Uterus (tissue), 4 donors: ENCODE measurements around the gene ACSF3. TPM values are rescaled to one million over a fixed set of nuclear protein-coding genes. Genes with fewer than 3 reads are reported as not detected.

ENCODE experiments used
- DNase-seq, 2 donors: peaks; one replicate each; pipeline ENCODE4 v3.0.0-alpha.2; 2019 to 2020
- H3K27ac ChIP-seq, 2 donors: fragments of 200-600 bp; sonication (generic); 1 replicate in 1 of 2; 2 replicates in 1 of 2; pipeline ENCODE4 v1.5.1; 2016 to 2018
- H3K27me3 ChIP-seq, 2 donors: fragments of 200-600 bp; sonication (generic); one replicate each; pipeline ENCODE4 v1.5.1; 2018 to 2019; ENCODE audit warnings: control low read depth in 1 of 2
- H3K36me3 ChIP-seq, 2 donors: fragments of 200-600 bp; sonication (generic); one replicate each; pipeline ENCODE4 v1.5.1; 2019; ENCODE audit warnings: control low read depth in 1 of 2
- H3K4me1 ChIP-seq, 2 donors: fragments of 200-600 bp; sonication (generic); one replicate each; pipeline ENCODE4 v1.5.1; 2018 to 2019; ENCODE audit warnings: control low read depth in 1 of 2
- H3K4me3 ChIP-seq, 2 donors: fragments of 200-600 bp; sonication (generic); 1 replicate in 1 of 2; 2 replicates in 1 of 2; pipeline ENCODE4 v1.5.1; 2018 to 2019; ENCODE audit warnings: mild to moderate bottlenecking in 1 of 2
- H3K9me3 ChIP-seq, 2 donors: fragments of 200-600 bp; sonication (generic); one replicate each; pipeline ENCODE4 v1.5.1; 2019; ENCODE audit warnings: control low read depth in 1 of 2
- POLR2A ChIP-seq, 2 donors: fragments of 450-650 bp; IDR thresholded peaks; one replicate each; pipeline ENCODE4 v1.6.1; 2016; ENCODE audit warnings: antibody characterized with exemption in 2 of 2, mild to moderate bottlenecking in 1 of 2, moderate library complexity in 1 of 2
- intact Hi-C: fragments of 100-400 bp; cut with DNase I; formaldehyde crosslinking; loops from one replicate; pipeline ENCODE4 v1.15.1; 2023; ENCODE audit warnings: low total_unique reads
- total RNA-seq, 4 donors: library from RNA; depleted of rRNA in 3 of 4; stranded (reverse); fragments of >200 nt in 3 of 4; gene quantifications; one replicate each; pipeline versions ENCODE4 v1.1.0 to v1.2.4, GENCODE V29; 2014 to 2023
- TF ChIP-seq, protein P1 (sequence below), 4 experiments: fragments of 200-600 bp in 2 of 4; fragments of 450-650 bp in 2 of 4; sonication (generic) in 2 of 4; IDR thresholded peaks; one replicate each; pipeline ENCODE4 v1.5.1; 2016 to 2019; ENCODE audit warnings: antibody characterized with exemption in 4 of 4, mild to moderate bottlenecking in 2 of 4, moderate library complexity in 1 of 4
- donor health status: DM: yes; HTN: yes; CAD: no.

The ACSF3 gene
- total RNA-seq, 4 donors from 2014 or later = 7.4 to 39.0 (median 18.2) TPM

- H3K27ac ChIP-seq = no peak overlapping the region
- H3K4me1 ChIP-seq = no peaks in the 10 kb centered on the region
- H3K36me3 ChIP-seq = no peaks in the 10 kb centered on the region
- no peak for DNase-seq
- intact Hi-C loops = no loop called here
- H3K4me3 ChIP-seq = no peak overlapping the region
- TF ChIP-seq, protein P1, sequence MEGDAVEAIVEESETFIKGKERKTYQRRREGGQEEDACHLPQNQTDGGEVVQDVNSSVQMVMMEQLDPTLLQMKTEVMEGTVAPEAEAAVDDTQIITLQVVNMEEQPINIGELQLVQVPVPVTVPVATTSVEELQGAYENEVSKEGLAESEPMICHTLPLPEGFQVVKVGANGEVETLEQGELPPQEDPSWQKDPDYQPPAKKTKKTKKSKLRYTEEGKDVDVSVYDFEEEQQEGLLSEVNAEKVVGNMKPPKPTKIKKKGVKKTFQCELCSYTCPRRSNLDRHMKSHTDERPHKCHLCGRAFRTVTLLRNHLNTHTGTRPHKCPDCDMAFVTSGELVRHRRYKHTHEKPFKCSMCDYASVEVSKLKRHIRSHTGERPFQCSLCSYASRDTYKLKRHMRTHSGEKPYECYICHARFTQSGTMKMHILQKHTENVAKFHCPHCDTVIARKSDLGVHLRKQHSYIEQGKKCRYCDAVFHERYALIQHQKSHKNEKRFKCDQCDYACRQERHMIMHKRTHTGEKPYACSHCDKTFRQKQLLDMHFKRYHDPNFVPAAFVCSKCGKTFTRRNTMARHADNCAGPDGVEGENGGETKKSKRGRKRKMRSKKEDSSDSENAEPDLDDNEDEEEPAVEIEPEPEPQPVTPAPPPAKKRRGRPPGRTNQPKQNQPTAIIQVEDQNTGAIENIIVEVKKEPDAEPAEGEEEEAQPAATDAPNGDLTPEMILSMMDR (IDR thresholded peaks at IDR 0.05) = no peak
- TF ChIP-seq POLR2A (IDR thresholded peaks at IDR 0.05) = no peak
- H3K9me3 ChIP-seq = no peaks in the 10 kb centered on the region
- H3K27me3 ChIP-seq = no peaks in the 10 kb centered on the region
These were observed 41.5 kb downstream of the ACSF3 start for GRCh38 chr16:89135166-89135565.

DNA sequence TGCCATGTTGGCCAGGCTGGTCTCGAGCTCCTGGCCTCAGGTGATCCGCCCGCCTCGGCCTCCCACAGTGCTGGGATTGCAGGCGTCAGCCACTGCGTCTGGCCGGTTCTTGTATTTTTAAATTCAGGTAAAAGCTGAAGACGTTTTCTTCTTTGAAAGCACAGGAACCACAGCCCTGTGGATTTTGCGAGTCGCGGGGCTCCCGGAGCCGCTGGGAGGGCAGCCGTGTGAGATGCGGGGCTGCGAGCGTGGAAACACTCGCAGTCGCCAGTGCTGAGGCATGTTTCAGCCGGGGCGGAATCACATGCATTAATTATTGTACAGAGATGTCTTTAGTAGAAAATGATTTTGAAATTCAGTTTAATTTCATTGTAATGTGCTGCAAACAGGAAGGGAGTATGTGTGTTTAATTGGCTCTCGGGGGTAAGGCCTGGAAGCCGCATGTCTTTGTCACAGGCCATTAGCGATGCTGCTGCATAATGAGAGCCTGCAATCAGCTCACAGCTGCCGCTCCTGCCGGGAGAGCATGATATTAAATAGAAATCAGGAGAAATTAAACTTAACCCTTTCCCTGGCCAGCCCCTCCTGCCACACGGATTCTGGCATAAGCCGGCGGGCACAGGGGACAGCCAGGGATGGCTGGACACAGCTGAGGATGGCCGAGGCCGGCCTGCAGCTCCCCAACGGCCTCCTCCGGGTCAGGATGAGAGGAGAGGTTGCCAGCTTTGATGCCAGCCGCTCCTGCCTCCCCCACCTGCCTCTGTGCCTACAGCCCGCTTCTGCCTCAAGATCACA, 42.5 kb downstream of the ACSF3 start:
- intact Hi-C loops = no loop called here
- H3K4me1 ChIP-seq = no peaks in the 10 kb centered on the region
- H3K36me3 ChIP-seq = no peaks in the 10 kb centered on the region
- H3K27ac ChIP-seq = no peak overlapping the region
- H3K4me3 ChIP-seq = no peak overlapping the region
- DNase-seq = no peak
- no peaks in the 10 kb centered on the region for H3K9me3 ChIP-seq
- H3K27me3 ChIP-seq = no peaks in the 10 kb centered on the region
- no peak for TF ChIP-seq POLR2A (IDR thresholded peaks at IDR 0.05)
- TF ChIP-seq, protein P1 (IDR thresholded peaks at IDR 0.05) = no peak

DNA sequence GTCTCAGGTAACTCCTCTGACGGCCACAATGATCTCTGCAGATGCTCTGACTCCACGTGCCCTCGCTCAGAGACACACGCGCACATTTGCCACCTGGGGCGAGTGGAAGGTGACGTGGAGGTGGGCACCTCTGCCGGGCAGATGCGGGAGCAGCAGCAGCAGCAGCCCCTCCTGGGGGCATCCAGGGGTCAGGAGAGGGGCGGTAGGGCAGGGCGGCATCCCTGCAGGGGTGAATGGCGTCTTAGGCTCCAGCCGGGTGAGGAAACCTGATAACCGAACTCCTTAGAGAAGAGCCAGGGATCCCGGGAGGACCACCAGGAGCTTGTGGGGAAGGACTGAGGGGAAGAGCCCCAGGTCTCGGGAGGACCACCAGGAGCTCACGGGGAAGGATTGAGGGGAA, 43.3 kb downstream of the ACSF3 start:
- no peak for DNase-seq
- H3K27me3 ChIP-seq = no peaks in the 10 kb centered on the region
- intact Hi-C loops = no loop called here
- no peaks in the 10 kb centered on the region for H3K36me3 ChIP-seq
- TF ChIP-seq, protein P1 (IDR thresholded peaks at IDR 0.05) = no peak
- TF ChIP-seq POLR2A (IDR thresholded peaks at IDR 0.05) = no peak
- H3K4me3 ChIP-seq = no peak overlapping the region
- H3K9me3 ChIP-seq = no peaks in the 10 kb centered on the region
- no peak overlapping the region for H3K27ac ChIP-seq
- H3K4me1 ChIP-seq = no peaks in the 10 kb centered on the region

GRCh38 chr16:89137666-89138512, 44.2 kb downstream of the ACSF3 start:
- Histone ChIP-seq H3K27me3 (no peaks in the 10 kb centered on the region), H3K4me1 (no peaks in the 10 kb centered on the region), H3K4me3 (no peak overlapping the region), H3K27ac (no peak overlapping the region), H3K36me3 (no peaks in the 10 kb centered on the region), H3K9me3 (no peaks in the 10 kb centered on the region)
- intact Hi-C loops = no loop called here
- TF ChIP-seq, protein P1 (IDR thresholded peaks at IDR 0.05) = no peak
- TF ChIP-seq POLR2A (IDR thresholded peaks at IDR 0.05) = no peak
- DNase-seq = no peak

DNA sequence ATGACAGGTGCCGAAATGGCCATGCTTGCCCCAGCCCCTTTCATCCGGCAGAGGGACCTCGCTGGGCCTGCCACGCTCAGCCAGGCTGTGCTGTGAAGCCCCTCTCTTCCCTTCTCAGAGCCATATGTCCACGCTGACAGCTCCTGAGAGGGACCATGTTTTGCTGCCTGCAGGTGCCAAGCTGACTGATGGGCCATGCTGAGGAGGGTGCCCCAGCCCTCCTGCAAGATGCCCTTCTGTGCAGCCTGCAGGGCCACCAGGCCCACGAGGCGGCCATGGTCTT, 44.8 kb downstream of the ACSF3 start:
- no peaks in the 10 kb centered on the region for H3K9me3 ChIP-seq
- intact Hi-C loops = no loop called here
- no peaks in the 10 kb centered on the region for H3K4me1 ChIP-seq
- H3K27me3 ChIP-seq = no peaks in the 10 kb centered on the region
- H3K4me3 ChIP-seq = no peak overlapping the region
- no peak for DNase-seq
- no peak for TF ChIP-seq POLR2A (IDR thresholded peaks at IDR 0.05)
- TF ChIP-seq, protein P1 (IDR thresholded peaks at IDR 0.05) = no peak
- H3K36me3 ChIP-seq = no peaks in the 10 kb centered on the region
- H3K27ac ChIP-seq = no peak overlapping the region
